HG03571 (cell line): ENCODE results near the gene MAST1.
A peak's percentile ranks its signal among the peaks of the same experiment; 100 is the strongest.
"Not testable (repeated sequence)": the region's sequence is repeated elsewhere in the genome, so short reads cannot be mapped to it uniquely, and the experiment has no call there.

ENCODE experiments used
- ATAC-seq: cut with Tn5 transposase; IDR thresholded peaks from one replicate; pipeline ENCODE4 v1.9.1; 2021; ENCODE audit not compliant: unreplicated experiment

The MAST1 gene

DNA sequence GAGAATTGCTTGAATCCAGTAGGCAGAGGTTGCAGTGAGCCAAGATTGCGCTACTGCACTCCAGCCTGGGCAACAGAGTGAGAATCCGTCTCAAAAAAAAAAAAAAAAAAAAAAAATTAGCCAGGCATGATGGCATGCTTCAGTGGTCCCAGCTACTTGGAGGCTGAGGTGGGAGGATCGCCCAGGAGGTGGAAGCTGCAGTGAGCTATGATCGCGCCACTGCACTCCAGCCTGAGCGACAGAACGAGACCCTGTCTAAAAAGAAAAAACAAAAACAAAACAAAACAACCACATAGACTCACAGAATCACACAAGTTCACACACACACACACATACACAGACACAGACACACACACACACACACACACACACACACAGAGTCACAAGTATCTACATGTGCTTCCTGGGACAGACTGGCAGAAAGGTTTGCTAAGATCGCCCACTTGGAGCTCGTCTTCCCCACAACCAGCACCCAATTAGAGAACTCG, 52.0 kb downstream of the MAST1 start:
- ATAC-seq, result not testable (repeated sequence)

- peak; percentile 82 for ATAC-seq
These were observed 52.7 kb downstream of the MAST1 start, which contains the start of gene GCDH for GRCh38 chr19:12890787-12891552. Gene GCDH (plus strand): TSS chr19:12891160. CDS start chr19:12891305, 145 bp downstream.

- ATAC-seq, result no peak
These were observed 53.3 kb downstream of the MAST1 start for GRCh38 chr19:12891553-12892021.

DNA sequence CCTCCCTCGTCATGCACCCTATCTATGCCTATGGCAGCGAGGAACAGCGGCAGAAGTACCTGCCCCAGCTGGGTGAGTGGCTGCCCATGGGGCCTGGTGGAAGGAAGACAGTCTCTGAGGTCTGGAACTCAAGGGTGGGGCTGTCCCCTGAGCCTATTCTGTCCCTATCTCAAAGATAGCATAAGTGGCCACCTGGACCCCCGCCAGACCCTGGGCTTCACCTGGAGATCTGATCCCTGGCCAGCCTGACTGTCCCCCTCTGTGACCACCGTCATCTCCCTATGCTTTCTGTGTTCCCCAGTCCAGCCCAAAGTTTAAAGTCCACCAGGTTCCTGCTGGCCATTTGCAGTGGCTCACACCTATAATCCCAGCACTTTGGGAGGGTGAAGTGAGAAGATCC, 55.3 kb downstream of the MAST1 start:
- no peak for ATAC-seq

GRCh38 chr19:12896460-12896859, 58.1 kb downstream of the MAST1 start:
- ATAC-seq, result no peak

DNA sequence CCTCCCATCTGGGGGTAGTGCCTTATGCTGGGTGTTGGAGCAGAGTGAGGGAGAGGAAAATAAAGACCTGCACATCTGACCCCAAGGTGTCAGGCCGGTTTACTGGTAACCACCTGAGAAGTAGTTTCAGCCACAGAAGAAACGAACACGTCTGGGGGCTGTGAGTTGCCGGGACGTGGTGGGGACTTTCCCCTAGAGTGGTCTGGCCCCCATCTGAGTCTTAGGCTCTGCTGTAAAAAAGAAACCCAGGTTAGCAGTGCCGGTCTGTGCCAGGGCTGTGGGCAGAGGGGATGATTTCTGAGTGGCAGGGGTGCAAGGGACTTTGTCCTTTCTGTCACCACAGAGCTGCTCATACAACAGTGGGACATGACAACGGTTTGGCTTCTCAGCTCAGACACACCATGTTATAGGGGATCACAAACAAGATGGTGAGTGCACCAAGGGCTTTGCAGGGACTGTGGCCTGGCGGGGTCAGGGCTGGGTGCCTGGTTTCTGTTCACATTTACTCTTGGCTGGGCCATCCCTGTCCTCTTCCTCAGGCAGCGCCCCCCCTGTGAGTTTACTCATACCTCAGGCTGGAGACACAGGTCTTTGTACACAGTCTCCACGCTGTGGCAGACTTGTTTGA, 61.7 kb downstream of the MAST1 start:
- ATAC-seq, result peak; percentile 58

DNA sequence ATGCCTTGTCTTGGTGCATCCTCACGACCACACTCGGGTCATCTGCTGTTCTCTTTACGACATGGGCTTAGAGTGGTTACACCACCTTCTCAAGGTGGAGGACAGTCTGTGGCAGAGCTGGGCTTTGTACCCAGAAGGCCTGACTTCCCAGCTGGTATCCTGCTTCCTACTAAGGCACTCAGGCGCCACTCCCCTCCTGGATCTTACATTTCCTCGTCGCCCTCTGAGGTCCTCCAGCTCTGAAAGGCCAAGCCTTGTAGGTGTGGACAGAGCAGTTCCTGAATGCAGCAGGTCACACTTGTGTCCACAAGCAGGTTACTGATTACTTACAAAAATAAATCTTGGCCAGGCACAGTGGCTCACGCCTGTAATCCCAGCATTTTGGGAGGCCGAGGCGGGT, 68.9 kb downstream of the MAST1 start:
- ATAC-seq, result no peak

GRCh38 chr19:12912571-12912970, 74.3 kb downstream of the MAST1 start:
- ATAC-seq, result no peak

DNA sequence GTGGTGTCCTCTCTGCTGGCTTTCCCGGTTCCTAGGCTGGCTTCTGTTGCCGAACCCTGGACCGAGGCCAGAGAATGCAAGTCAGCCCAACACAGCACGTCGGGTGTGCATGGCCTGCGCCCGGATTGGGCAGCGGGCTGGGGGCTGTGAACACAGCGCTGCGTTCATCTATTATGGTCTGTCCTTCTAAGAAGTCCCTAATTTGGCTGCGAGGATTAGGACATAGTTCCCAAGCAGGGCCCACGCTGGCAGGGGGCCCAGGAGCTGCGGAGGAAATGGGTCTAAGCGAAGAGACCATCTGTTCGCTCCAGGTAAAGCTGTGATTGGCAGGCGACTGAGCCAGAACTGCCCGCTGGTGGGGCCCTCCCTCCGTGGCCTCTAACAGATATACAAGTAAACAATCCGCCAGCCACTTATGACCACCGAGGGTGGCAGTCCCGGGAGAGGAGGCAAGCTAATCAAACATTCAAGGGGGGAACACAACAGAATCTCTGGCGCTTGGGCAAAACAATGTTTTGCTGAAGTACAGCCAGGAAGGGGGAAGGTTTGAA, 74.8 kb downstream of the MAST1 start:
- no peak for ATAC-seq

GRCh38 chr19:12913851-12914690, 75.8 kb downstream of the MAST1 start:
- ATAC-seq, result no peak

DNA sequence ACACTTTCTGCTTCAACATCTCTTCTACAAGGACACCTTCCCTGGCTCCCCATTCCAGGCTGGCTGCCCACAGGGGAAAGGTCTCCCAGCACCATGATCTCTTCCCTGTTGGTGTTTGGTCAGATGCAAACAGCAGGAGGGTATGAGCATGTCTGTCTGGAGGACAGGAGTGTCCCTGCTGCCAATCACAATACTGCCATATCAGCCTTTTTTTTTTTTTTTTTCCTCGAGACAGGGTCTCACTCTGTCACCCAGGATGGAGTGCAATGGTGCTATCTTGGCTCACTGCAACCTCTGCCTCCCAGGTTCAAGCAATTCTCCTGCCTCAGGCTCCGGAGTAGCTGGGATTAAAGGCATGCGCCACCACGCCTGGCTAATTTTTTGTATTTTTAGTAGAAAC, 77.5 kb downstream of the MAST1 start:
- not testable (repeated sequence) for ATAC-seq

GRCh38 chr19:12918253-12918652, 79.9 kb downstream of the MAST1 start:
- no peak for ATAC-seq

- no peak for ATAC-seq
These were observed 82.7 kb downstream of the MAST1 start for GRCh38 chr19:12921047-12921446.

DNA sequence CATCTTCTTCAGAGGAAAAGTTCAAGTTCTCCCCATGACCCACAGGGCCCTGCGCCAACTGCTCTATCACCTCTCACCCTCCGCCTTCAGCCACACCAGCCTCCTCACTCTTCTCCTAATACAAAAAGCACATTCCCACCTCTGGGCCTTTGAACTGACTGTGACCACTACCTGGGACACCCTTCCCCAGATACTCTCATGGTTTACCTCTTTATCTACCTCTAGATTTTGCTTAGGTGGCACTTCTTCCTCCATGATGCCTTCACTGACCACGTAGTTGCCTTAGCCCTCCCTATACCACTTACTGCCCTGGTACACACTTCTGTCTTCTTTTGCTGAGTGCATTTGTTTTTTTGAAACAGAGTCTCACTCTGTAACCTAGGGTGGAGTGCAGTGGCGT, 84.6 kb downstream of the MAST1 start:
- ATAC-seq, result no peak
